Epithelial cell of esophagus (primary cell): ENCODE measurements around the gene RFX2.
"Not testable (repeated sequence)": the region's sequence is repeated elsewhere in the genome, so short reads cannot be mapped to it uniquely, and the experiment has no call there.

Source experiments
- DNase-seq: peaks from one replicate; pipeline ENCODE4 v3.0.0; 2010; ENCODE audit warnings: low read depth
- H3K4me3 ChIP-seq: 2 replicates; pipeline ENCODE4 v1.5.1; 2011; ENCODE audit warnings: mild to moderate bottlenecking, low read length, control low read depth
- CTCF ChIP-seq: IDR thresholded peaks from 2 replicates; pipeline ENCODE4 v1.5.1; 2011; ENCODE audit warnings: low read depth, mild to moderate bottlenecking, low read length, control low read depth, inconsistent platforms; ENCODE audit not compliant: insufficient read depth; ENCODE audit errors: missing control alignments

Gene RFX2

GRCh38 chr19:6014551-6015135, 95.7 kb downstream of the RFX2 start:
- DNase-seq = no peak
- H3K4me3 ChIP-seq = no peak overlapping the region
- TF ChIP-seq CTCF = no peak

- H3K4me3 ChIP-seq = no peak overlapping the region
- no peak for TF ChIP-seq CTCF
- DNase-seq = no peak
Measured at GRCh38 chr19:6012426-6013170, 97.7 kb downstream of the RFX2 start.

GRCh38 chr19:6011794-6012193, 98.5 kb downstream of the RFX2 start:
- no peak for TF ChIP-seq CTCF
- DNase-seq = no peak
- no peak overlapping the region for H3K4me3 ChIP-seq

- TF ChIP-seq CTCF = no peak
- no peak for DNase-seq
- no peak overlapping the region for H3K4me3 ChIP-seq
Measured at GRCh38 chr19:6011206-6011605, 99.1 kb downstream of the RFX2 start.

DNA sequence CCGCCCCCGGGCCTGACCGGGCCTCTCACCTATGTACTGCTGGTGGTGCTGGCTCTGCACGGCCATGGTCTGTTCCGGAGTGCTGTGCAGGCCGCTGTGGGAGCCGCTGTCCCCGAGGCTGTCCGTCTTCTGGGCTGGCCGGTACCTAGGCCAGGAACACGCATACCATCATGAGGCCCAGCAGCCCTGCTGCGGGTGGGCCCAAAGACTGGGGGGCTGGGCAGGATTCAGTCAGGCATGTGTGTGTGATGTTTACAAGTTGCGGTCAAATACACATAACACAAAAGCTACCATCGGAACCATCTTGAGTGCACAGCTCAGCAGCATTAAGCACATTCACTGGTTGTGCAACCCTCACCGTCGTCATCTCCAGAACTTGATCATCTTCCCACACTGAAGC, 100.2 kb downstream of the RFX2 start:
- no peak for DNase-seq
- no peak overlapping the region for H3K4me3 ChIP-seq
- no peak for TF ChIP-seq CTCF

DNA sequence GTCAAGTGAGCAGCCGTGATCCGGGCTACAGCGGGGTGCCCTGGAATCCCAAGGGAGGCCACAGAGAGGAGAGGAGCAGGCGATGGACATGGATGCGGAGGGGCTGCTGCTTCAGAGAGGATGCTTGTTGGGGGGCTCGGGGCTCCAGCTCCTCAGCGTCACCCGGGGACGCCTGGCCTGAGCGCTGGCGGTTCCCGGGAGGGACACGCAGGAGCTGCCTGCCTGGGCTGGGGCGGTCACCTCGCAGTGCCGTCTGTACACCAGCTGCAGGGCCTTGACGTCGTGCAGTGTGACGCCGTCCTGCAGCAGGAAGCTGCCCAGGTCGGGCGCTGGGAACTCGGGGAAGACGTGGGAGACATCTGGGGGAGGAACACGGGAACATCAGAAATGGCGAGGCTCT, 102.4 kb downstream of the RFX2 start:
- no peak for DNase-seq
- TF ChIP-seq CTCF = no peak
- no peak overlapping the region for H3K4me3 ChIP-seq

- DNase-seq = no peak
- no peak for TF ChIP-seq CTCF
- no peak overlapping the region for H3K4me3 ChIP-seq
Measured at GRCh38 chr19:6006896-6007295, 103.4 kb downstream of the RFX2 start.

DNA sequence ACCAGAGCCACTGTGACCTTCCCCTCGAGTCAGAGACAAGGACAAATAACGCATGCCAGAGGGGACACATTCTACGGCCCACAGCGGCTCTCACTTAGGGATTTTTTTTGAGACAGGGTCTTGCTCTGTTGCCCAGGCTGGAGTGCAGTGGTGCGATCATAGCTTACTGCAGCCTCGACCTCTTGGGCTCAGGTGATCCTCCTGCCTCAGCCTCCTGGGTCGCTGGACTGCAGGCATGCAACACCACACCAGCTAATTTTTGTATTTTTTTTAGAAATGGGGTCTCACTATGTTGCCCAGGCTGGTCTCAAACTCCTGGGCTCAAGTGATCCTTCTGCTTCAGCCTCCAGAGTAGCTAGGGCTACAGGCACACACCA, 104.2 kb downstream of the RFX2 start:
- not testable (repeated sequence) for DNase-seq, H3K4me3 ChIP-seq
